Adrenal gland (tissue), 5 donors: ENCODE results near the gene HPSE2.

Experiments
- POLR2A ChIP-seq, 2 donors: fragments of 450-650 bp; IDR thresholded peaks; one replicate each; pipeline ENCODE4 v1.6.1; 2017; ENCODE audit warnings: antibody characterized with exemption in 2 of 2, mild to moderate bottlenecking in 2 of 2, moderate library complexity in 1 of 2
- TF ChIP-seq, protein P1 (sequence below), 6 experiments: fragments of 450-650 bp in 4 of 6; fragments of 200-600 bp in 2 of 6; sonication (generic) in 1 of 6; IDR thresholded peaks; 1 replicate in 5 of 6; 2 replicates in 1 of 6; pipeline versions ENCODE4 v1.5.1 to v1.8.0; 2016 to 2021; ENCODE audit warnings: antibody characterized with exemption in 6 of 6, mild to moderate bottlenecking in 2 of 6, moderate library complexity in 1 of 6
- donor health status: DM: no; HTN: no; CAD: no.

- TF ChIP-seq, protein P1, sequence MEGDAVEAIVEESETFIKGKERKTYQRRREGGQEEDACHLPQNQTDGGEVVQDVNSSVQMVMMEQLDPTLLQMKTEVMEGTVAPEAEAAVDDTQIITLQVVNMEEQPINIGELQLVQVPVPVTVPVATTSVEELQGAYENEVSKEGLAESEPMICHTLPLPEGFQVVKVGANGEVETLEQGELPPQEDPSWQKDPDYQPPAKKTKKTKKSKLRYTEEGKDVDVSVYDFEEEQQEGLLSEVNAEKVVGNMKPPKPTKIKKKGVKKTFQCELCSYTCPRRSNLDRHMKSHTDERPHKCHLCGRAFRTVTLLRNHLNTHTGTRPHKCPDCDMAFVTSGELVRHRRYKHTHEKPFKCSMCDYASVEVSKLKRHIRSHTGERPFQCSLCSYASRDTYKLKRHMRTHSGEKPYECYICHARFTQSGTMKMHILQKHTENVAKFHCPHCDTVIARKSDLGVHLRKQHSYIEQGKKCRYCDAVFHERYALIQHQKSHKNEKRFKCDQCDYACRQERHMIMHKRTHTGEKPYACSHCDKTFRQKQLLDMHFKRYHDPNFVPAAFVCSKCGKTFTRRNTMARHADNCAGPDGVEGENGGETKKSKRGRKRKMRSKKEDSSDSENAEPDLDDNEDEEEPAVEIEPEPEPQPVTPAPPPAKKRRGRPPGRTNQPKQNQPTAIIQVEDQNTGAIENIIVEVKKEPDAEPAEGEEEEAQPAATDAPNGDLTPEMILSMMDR (IDR thresholded peaks at IDR 0.05), result no peak
- no peak for TF ChIP-seq POLR2A (IDR thresholded peaks at IDR 0.05)
Observed at GRCh38 chr10:99002392-99002791, 233.3 kb downstream of the HPSE2 start.
